H54 (cell line): ENCODE results near the gene SNX30.

ENCODE experiments used
- DNase-seq: peaks from one replicate; pipeline ENCODE4 v3.0.0; 2011; ENCODE audit warnings: low spot score, mixed read lengths; ENCODE audit not compliant: insufficient read length
- FAIRE-seq: peaks from 3 replicates; lab custom pipeline; 2011; peaks lifted over from hg19 to GRCh38; lab: Jason Lieb, UNC
- POLR2A ChIP-seq: IDR thresholded peaks from 2 replicates; pipeline ENCODE4 v1.6.1; 2011; ENCODE audit warnings: low read depth, mild to moderate bottlenecking, low read length

Gene SNX30

DNA sequence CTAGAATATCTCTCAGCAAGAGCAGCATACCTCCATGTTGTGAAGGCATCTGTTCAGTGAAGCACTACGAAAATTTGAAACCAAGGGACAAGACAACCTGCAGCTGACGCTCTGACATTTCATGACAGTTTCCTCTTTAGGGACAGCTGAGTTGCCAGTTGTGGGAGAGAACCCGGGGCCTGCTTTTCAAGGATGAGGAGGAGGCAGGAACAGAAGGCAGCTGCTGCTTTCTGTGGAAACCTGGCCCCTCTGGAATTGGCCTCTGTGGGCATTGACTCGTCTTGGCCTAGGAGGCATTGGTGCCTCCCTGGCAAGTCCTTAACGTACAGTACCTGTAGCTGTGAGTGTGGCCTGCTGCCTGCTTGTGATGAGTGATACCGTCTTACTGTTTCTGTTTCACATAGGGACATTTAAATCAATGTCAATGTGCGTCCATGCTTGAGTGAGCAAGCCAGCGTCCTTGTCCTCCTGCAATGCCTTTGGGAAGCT lies 118.5 kb downstream of the SNX30 start:
- FAIRE-seq (no peak), DNase-seq (no peak)
- TF ChIP-seq POLR2A, result no peak

DNA sequence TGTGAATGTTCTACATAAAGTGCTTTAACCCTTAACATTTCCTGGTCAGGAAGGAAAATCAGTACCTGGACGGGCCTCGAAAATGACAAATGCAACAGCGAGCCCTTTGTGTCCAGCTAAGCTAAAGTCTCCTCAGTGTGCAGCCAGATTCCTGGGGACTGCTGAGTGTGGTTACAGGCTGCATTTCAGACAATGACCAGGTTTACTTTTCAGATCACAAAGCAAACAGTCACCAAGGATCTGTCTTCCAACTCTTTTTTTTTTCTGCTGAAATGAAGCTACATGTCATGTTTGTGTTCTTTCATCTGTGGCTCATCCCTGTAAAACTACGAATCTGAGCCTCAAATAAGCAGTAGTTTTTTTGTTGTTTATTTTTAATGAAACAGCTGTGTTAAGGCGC lies 119.4 kb downstream of the SNX30 start:
- DNase-seq (no peak), FAIRE-seq (no peak)
- no peak for TF ChIP-seq POLR2A

DNA sequence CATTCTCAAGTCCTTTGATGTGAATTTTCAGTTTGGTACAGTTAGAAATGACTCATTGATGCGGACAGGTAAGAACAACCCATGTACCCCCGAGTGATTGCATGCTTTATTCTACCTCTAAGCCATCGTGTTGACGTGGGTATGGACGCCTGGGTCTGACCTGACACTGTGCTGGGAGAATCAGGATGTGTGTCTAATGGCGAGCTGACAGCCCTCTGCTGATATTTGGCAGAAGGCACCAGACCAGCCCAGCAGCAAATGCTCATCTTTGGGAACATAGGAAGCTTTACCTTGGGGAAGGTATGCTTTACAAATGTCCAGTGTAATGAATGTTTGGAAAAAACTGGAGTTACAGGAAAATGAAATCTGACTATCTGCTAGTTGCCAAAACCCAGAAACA lies 120.0 kb downstream of the SNX30 start:
- DNase-seq (no peak), FAIRE-seq (no peak)
- no peak for TF ChIP-seq POLR2A

DNA sequence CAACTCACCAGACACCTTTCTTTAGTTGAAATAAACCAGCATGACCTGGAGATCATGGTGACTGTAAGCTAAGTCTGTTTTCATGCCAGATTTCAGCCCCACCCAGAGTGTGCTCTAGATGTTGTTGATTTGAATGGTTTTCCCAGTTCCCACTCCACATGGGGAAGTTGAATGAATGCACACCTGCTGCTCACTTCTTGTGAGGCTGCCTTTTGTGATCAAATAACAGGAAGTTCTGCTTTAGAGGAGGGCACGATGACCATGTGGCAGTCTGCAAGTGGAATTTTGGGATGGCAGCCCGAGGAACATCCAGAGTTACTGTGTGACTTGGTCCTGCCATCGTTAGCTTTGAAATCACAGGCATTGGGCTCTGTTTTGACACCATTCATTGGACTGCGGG lies 121.5 kb downstream of the SNX30 start:
- no peak for TF ChIP-seq POLR2A
- DNase-seq (no peak), FAIRE-seq (no peak)

DNA sequence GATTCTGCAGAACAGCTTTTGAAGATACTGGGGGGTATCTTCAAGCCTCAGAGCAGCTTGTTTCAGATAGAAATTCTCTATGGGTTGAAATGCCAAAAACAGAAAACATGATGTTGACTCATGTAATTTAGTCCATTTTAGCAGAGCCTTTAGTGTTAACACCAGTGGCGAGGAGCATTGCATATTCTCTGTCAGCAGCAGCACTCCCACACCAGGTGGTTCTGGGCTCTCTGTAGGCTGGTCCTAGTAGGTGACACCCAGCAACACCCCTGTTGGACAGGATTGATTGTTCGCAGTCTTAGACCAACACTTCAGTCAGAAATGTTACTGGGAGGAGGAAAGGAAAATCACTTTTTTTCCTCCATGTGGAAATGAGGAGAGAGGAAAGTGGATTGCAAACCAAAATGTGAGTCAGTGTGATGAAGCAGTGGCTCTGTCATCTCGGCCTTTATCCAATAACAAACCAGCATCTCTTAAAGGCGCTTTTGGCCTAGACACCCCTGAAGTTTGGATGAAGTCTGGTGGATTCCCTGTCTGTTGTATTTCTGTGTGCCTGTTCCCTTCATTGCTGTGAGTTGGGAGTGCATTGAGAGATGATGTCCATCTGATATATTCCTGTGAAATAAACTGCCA lies 123.3 kb downstream of the SNX30 start:
- peak; percentile 91 for FAIRE-seq
- DNase-seq, result no peak
- no peak for TF ChIP-seq POLR2A

DNA sequence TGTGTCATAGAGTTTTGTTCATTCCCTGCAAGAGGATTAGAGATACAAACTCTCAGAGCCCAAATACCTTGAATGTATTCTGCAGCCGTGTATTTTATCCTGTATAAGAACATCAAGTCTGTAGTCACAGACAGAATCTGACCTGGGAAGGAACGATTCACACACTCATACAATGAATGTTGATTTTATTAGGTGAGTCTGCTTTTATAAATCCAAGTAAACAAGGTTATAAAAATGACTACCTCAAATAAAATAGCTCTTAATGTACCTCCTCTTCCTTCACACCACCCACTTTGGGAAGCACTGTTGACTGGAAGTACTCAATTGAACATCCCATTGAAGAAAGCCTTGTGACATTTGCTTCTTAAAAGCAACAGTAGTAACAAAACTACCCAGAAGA lies 128.2 kb downstream of the SNX30 start:
- FAIRE-seq (no peak), DNase-seq (no peak)
- no peak for TF ChIP-seq POLR2A

DNA sequence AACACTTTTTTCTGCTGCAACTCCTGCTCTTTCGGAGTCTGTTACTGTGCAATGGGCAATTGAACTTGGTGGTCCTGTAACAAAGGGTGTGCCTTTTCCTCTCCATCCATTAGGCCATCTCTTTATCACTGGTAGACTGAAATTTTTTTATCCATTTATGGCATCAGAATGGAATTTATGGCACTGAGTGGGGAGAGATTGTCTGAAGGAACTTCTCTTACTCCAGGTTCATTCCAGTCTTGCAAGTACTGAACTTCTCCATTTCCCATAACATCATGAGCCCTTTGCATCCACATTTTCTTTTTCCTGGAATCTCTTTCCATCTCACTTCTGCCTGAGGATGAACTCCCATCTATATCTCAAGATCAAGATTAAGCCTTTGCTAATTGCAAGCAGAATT lies 130.1 kb downstream of the SNX30 start:
- FAIRE-seq (no peak), DNase-seq (no peak)
- TF ChIP-seq POLR2A, result no peak

DNA sequence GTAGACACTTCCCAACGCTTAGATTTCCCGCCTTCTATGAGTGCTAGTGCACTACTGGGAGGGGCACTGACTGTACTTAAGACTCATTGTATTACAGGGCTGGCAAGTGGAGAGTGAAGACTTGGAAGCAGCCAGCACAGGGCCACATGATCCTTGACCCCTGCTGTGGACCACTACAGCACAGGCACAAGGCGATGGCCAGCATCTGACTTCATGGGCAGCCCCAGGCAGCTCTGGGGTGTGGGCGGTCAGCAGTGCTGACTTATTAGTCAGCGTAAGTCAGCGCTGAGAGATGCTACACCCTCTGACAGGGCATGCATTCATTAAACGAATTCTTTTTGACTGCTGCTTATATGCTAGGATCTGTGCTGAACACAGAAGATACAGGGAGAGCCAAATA lies 130.8 kb downstream of the SNX30 start:
- DNase-seq (peak; percentile 77), FAIRE-seq (peak; percentile 94)
- no peak for TF ChIP-seq POLR2A

DNA sequence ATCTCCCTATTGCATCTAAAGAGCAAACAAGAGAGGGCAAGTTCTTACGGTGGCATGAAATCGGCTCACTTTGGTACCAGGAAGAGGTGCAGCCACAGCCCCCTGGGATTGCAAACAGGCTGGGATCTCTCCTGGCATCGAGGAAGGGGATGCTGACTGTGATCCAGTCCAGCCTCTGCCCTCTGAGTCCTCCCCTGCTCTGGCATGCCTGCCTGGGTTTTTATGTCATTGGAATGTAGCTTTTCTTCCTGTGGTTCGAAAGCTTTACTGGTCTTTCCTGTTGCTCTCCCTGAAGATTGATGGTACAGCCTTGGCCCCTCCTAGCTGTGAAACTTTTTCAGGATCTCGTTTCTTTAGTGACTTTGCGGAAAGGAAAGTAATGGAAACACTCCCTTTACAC lies 133.5 kb downstream of the SNX30 start:
- FAIRE-seq (peak; percentile 91), DNase-seq (peak; percentile 82)
- TF ChIP-seq POLR2A, result no peak

DNA sequence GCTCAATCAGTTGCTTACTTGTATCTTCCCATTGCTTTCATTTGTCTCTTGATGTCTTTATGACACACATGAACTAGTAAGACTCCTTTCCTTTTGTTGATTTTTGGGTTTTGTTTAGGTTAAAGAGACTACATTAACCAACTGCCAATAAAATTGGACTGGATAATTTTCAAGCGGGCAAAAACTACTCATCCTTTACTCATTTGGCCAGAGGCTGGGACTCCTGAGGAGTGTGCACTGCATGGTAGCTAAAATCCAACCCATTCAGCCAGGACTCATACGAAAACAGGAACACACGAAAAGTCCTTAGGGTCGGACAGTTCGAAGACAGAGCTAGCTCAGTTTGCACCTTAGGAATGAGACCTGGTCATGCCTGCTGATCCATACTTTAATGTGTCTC lies 134.2 kb downstream of the SNX30 start:
- peak; percentile 41 for FAIRE-seq
- TF ChIP-seq POLR2A, result no peak
- no peak for DNase-seq

DNA sequence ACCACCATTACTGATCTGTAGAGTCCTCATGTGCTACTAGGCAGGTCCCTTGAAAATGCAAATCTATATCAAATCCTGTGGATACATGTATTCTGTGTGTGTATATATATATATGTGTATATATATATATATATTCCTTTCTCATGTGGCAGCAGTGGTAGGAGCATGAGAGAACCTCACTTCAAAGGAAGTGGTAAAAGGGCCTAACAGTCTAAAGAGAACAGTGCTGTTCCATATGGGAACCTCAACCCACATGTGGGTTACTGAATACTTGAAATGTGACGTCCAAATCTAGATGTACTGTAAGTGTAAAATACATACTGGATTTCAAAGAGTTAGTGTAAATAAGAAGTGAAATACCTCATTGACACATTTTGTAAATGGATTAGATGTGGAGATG lies 134.8 kb downstream of the SNX30 start:
- TF ChIP-seq POLR2A, result no peak
- FAIRE-seq (no peak), DNase-seq (no peak)

DNA sequence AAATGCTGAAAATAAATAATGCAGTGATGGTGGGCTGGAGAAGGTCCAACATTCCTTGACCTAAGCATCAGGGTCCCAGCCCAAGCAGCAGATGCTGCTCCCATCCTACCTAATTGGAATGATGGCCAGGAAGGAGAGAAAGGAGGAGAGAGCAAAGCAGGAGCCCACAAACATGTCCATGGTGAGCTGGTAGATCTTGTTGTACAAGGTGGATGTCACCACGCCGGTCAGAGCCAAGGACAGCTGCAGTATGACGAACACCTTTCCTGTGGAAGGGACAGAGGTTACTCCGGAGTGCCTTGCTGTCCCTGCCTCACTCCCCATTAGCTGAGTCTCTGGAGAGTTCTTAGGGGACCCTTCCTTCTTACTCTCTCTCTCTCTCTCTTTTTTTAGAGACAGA lies 135.8 kb downstream of the SNX30 start:
- DNase-seq, result no peak
- no peak for FAIRE-seq
- no peak for TF ChIP-seq POLR2A

DNA sequence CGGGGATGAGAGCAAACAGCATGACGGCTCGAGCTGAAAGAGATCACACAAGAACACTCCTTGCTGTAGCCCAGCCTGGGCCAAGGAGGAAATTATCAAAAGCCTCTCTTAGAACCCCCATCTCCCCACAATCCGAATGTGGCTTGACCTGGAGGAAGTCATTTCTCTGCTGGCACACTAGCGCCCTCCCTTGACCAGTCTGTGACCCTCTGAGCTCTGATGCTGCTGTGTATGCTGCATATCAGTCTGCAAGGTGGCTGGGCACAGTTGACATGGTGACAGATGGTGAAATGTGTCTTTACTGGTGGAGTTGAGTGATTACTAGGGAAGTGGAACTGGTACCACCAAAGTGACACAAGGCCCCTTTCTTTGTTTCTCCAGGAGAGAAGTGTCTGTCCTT lies 136.8 kb downstream of the SNX30 start:
- peak; percentile 38 for DNase-seq
- no peak for TF ChIP-seq POLR2A
- peak; percentile 30 for FAIRE-seq

DNA sequence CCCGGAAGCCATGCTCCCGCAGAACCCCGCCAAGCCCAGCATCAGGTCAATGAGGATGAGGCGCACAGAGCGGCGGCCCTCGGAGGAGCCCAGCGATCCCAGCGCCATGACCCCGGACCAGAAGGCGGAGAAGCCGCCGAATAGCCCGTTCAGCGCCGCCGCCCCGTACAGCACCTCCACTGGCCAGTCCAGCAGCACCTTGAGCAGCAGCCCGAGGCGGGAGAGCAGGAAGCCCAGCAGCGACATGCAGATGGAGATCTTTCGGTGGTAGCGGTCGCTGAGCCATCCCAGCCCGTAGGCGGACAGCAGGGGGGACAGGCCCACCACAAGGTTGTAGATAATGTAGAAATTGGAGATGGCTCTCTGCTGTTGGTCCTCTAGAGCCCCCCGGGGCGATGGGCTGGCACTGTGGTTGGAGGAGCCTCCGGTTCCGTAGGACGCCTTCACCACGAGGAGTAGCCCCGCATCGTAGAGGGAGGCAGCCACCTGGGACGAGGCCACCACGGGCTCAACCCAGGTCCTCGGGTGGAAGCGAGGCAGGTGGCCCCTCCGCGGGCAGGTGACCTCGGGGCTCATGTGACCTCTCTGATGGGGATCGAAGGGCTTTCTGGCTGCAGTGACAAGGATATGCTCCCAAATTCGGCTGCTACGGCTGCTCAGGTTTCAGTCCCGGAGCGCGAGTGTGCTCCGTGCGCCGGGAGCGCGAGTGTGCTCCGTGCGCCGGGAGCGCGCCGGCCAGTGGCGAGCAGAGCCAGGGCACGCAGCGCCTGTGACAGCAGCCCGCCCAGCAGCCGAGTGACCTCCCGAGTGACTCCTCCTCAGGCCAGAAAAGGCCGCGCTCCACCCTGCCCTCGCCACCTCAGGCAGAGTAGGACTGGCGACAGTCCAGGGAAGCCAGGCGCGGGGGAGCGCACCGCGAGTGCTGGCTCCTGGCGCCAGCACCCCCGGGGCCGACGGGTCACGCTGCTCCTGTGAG lies 139.8 kb downstream of the SNX30 start, which contains the start of gene SLC46A2:
SLC46A2 (minus strand) TSS at position 771 of the 976 bp plus-strand sequence; CDS start at position 576, 195 bp downstream.
- DNase-seq (no peak), FAIRE-seq (no peak)
- TF ChIP-seq POLR2A, result no peak
